OCI-LY7 (cell line): ENCODE results near the gene TASOR2. TPM values are rescaled to one million over a fixed set of nuclear protein-coding genes. Genes with fewer than 3 reads are reported as not detected.

Source experiments
- BruUV-seq: library from RNA; stranded (reverse); fragments of 400-500 nt; replicated peaks from 2 replicates; lab custom pipeline; 2021; lab: Mats Ljungman, UMichigan
- CTCF ChIA-PET: fragments of 300-600 bp; sonication (Branson Sonifier 250); formaldehyde crosslinking; loops from one replicate; lab custom pipeline; 2022; ENCODE audit warnings: antibody characterized with exemption; ENCODE audit not compliant: unreplicated experiment; lab: Charles Lee
- POLR2A ChIA-PET: fragments of 300-600 bp; sonication (Branson Sonifier 250); formaldehyde crosslinking; loops from one replicate; lab custom pipeline; 2022; ENCODE audit warnings: antibody characterized with exemption; lab: Charles Lee
- DNase-seq: peaks from one replicate; pipeline ENCODE4 v3.0.0-alpha.2; 2015; ENCODE audit warnings: low spot score
- H2AFZ ChIP-seq: fragments of 200-600 bp; sonication (generic), shearing (Covaris generic); 2 replicates; pipeline ENCODE4 v1.6.1; 2014; ENCODE audit warnings: mild to moderate bottlenecking, antibody characterized with exemption, low read length, moderate library complexity
- H3K27ac ChIP-seq: fragments of 200-600 bp; sonication (generic); 2 replicates; pipeline ENCODE4 v1.5.1; 2014; ENCODE audit warnings: mixed run types, low read depth, mild to moderate bottlenecking, moderate library complexity, low read length, inconsistent platforms; ENCODE audit not compliant: poor library complexity, severe bottlenecking
- H3K36me3 ChIP-seq: fragments of 200-600 bp; sonication (generic); 2 replicates; pipeline ENCODE4 v1.6.1; 2014; ENCODE audit warnings: mild to moderate bottlenecking, antibody characterized with exemption, low read length, moderate library complexity, mixed read lengths; ENCODE audit not compliant: insufficient read depth
- H3K4me1 ChIP-seq: fragments of 200-600 bp; sonication (generic); 2 replicates; pipeline ENCODE4 v1.5.1; 2014; ENCODE audit warnings: mild to moderate bottlenecking, low read length; ENCODE audit not compliant: insufficient read depth, poor library complexity, severe bottlenecking
- H3K4me2 ChIP-seq: fragments of 200-600 bp; sonication (generic); 2 replicates; pipeline ENCODE4 v1.6.1; 2014; ENCODE audit warnings: mild to moderate bottlenecking, low read length
- H3K4me3 ChIP-seq: fragments of 200-600 bp; sonication (generic); 2 replicates; pipeline ENCODE4 v1.5.1; 2014; ENCODE audit warnings: mild to moderate bottlenecking, low read depth, low read length; ENCODE audit not compliant: poor library complexity, severe bottlenecking
- H3K79me2 ChIP-seq: fragments of 200-600 bp; sonication (generic); 2 replicates; pipeline ENCODE4 v1.6.1; 2016; ENCODE audit warnings: low read depth, mild to moderate bottlenecking, low read length, moderate library complexity, mixed read lengths; ENCODE audit not compliant: insufficient read depth
- H3K9me2 ChIP-seq: fragments of 200-600 bp; sonication (generic); 2 replicates; pipeline ENCODE4 v1.6.1; 2016; ENCODE audit warnings: mild to moderate bottlenecking, low read length, mixed read lengths; ENCODE audit not compliant: insufficient read depth
- H3K9me3 ChIP-seq: fragments of 200-600 bp; sonication (generic); 2 replicates; pipeline ENCODE4 v1.6.1; 2014; ENCODE audit warnings: mild to moderate bottlenecking, mixed run types, low read length, mixed read lengths
- H4K20me1 ChIP-seq: fragments of 200-600 bp; sonication (generic); 2 replicates; pipeline ENCODE4 v1.6.1; 2014; ENCODE audit warnings: mild to moderate bottlenecking, antibody characterized with exemption, low read length, moderate library complexity, mixed read lengths; ENCODE audit not compliant: insufficient read depth
- EZH2phosphoT487 ChIP-seq: fragments of 200-600 bp; sonication (generic); IDR thresholded peaks from 2 replicates; pipeline ENCODE4 v1.6.1; 2018; ENCODE audit warnings: low read depth, borderline replicate concordance, mild to moderate bottlenecking, mixed run types, antibody characterized with exemption, low read length, moderate library complexity, mixed read lengths
- intact Hi-C: fragments of 100-400 bp; cut with micrococcal nuclease; formaldehyde crosslinking; loops from one replicate; pipeline ENCODE4 v1.10.0; 2022; ENCODE audit not compliant: unreplicated experiment
- total RNA-seq, 2 experiments: library from RNA; depleted of rRNA in 1 of 2; stranded (reverse); fragments of >200 nt in 1 of 2; shearing (Covaris generic) in 1 of 2; gene quantifications; 2 replicates each; pipeline ENCODE4 v1.2.3, GENCODE V29; 2014 to 2022
- TF ChIP-seq, protein P1 (sequence below): fragments of 200-600 bp; sonication (generic); conservative IDR thresholded peaks from 2 replicates; pipeline ENCODE4 v1.5.1; 2014; ENCODE audit warnings: mild to moderate bottlenecking, antibody characterized with exemption, low read length, moderate library complexity, mixed read lengths

Gene TASOR2
- total RNA-seq, 2 experiments from 2014 or later = 103 to 116 TPM

- DNase-seq = no peak
- Histone ChIP-seq H3K9me2 (no peaks in the 10 kb centered on the region), H3K79me2 (peaks cover 13% of the 10 kb centered on the region; the same call in 1 of the 2 replicates), H3K4me3 (no peak overlapping the region), H4K20me1 (no peaks in the 10 kb centered on the region), H3K4me1 (peaks cover 47% of the 10 kb centered on the region), H3K36me3 (no peaks in the 10 kb centered on the region), H2AFZ (peak overlapping the region; percentile 52; the same call in 1 of the 2 replicates), H3K4me2 (no peak overlapping the region), H3K9me3 (peaks cover 10% of the 10 kb centered on the region; the same call in 1 of the 2 replicates), H3K27ac (no peak overlapping the region)
- ChIA-PET POLR2A (interaction anchor here (0.5 to 4.5 kb wide), 11 partner anchors 9 to 174 kb away, joined by 3 to 30 read pairs (median 4); partner anchors contain the start of gene TASOR2), CTCF (interaction anchor here (1.0 kb wide), 1 partner anchor 13 kb away, joined by 4 read pairs; no protein-coding TSS in a partner anchor)
- intact Hi-C loops = no loop called here
- no TSS peak for BruUV-seq
- no peak for TF ChIP-seq EZH2phosphoT487
- TF ChIP-seq, protein P1, sequence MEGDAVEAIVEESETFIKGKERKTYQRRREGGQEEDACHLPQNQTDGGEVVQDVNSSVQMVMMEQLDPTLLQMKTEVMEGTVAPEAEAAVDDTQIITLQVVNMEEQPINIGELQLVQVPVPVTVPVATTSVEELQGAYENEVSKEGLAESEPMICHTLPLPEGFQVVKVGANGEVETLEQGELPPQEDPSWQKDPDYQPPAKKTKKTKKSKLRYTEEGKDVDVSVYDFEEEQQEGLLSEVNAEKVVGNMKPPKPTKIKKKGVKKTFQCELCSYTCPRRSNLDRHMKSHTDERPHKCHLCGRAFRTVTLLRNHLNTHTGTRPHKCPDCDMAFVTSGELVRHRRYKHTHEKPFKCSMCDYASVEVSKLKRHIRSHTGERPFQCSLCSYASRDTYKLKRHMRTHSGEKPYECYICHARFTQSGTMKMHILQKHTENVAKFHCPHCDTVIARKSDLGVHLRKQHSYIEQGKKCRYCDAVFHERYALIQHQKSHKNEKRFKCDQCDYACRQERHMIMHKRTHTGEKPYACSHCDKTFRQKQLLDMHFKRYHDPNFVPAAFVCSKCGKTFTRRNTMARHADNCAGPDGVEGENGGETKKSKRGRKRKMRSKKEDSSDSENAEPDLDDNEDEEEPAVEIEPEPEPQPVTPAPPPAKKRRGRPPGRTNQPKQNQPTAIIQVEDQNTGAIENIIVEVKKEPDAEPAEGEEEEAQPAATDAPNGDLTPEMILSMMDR = no peak
These were observed 15.0 kb upstream of the TASOR2 start for GRCh38 chr10:5669604-5670003.

GRCh38 chr10:5670662-5671375 is 13.8 kb upstream of the TASOR2 start:
- CTCF ChIA-PET = no interaction called here
- TF ChIP-seq EZH2phosphoT487 = no peak
- TF ChIP-seq, protein P1 = no peak
- Histone ChIP-seq H3K36me3 (no peaks in the 10 kb centered on the region), H3K27ac (no peak overlapping the region), H2AFZ (no peak overlapping the region), H3K9me3 (peaks cover 15% of the 10 kb centered on the region; the same call in 1 of the 2 replicates), H3K4me3 (no peak overlapping the region), H3K4me2 (no peak overlapping the region), H3K4me1 (peaks cover 41% of the 10 kb centered on the region), H3K79me2 (peaks cover 1% of the 10 kb centered on the region; the same call in 1 of the 2 replicates), H4K20me1 (no peaks in the 10 kb centered on the region), H3K9me2 (no peaks in the 10 kb centered on the region)
- intact Hi-C loops = no loop called here
- no peak for DNase-seq
- BruUV-seq = no TSS peak
- POLR2A ChIA-PET = interaction anchor here (0.8 to 4.5 kb wide), 3 partner anchors 11 to 140 kb away, joined by 3 to 30 read pairs (median 3); partner anchors contain the start of gene TASOR2
